ENCODE results near the gene BICDL2.

BICDL2 gene

DNA sequence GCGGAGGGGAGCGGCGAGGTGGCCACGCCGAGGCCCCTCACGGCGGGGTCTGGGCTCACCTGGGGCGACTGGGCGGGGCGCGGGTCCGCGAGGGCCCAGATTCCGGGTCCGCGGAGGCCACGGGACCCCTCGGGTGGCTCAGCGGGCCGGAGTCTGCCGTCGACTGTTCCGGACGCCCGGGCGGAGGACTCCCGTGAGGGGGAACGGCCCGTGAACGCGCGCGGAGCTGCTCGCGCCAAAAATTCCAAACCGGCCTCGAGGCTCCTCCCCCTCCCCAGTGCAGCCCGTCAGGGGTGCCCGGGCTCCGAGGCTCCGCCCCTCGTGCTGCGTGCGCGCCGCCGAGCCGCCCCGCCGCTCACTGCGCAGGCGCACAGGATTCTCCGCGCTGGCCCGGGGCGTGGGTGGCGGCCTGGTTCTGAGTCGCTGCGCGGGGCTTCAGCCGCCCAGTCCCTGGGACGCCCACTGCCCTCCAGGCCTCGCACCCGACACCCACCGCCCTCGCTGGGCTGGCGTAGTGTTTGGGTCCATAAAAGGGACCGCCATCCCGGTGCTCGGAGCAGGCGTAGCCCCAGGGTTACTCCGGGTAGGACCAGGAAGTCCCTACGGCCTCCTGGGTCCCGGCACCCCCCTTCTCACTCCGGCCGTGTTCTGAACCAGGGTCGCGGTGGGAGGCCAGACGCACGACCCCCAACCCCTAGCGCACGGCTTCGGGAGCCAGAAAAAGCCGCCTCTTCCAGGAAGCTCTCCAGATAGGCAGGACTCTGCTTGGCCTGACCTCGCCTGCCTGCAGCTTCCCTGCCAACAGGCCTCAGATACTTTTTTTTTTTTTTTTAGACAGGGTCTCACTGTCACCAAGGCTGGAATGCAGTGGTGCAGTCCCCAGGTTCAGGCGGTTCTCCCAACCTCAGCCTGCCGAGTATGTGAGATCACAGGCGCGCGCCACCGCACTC, 56.2 kb downstream of the BICDL2 start, which contains the start of gene PKMYT1:
TSS of gene PKMYT1 (minus strand) at position 220 of the 950 bp plus-strand sequence. CDS start 789 bp downstream, outside the sequence.
- peak; percentile 91 for DNase-seq

DNA sequence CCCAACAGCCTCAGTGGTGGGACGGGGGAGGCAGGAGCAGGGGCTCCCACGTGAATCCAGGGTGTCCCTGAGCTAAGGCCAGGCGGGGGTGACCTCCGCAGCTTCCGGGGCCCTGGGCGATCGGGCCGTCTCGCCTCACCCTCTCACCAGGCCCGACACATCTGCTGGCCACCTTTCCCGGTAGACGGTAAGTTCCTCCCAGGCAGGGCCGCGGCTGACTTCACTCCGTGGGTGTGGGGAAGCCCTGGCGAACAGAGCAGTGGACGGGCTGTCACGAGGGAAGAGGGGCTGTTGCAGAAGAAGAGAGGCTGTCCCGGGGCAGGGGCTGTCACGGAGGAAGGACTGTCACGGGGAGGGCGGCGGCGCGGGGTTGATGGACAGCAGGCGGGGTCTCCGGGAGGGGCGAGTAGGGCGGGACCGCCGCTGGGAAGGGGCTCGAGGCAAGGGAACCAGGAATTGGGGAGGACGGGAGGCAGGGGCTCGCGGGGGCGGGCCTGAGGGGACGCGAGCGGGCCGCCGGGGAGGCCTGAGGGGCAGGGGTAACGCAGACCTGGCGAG, 57.0 kb downstream of the BICDL2 start:
- no peak for DNase-seq
